Activated CD8-positive, alpha-beta memory T cell treated with anti-CD3 and anti-CD28 coated beads for 48 hours (primary cell): ENCODE measurements around the gene LCORL.
"Not testable (repeated sequence)": the region's sequence is repeated elsewhere in the genome, so short reads cannot be mapped to it uniquely, and the experiment has no call there.

Source experiments
- DNase-seq, 3 experiments: peaks; one replicate each; pipeline ENCODE4 v3.0.0-alpha.2; 2020; ENCODE audit warnings: low read depth in 2 of 3, low spot score in 2 of 3

Gene LCORL

DNA sequence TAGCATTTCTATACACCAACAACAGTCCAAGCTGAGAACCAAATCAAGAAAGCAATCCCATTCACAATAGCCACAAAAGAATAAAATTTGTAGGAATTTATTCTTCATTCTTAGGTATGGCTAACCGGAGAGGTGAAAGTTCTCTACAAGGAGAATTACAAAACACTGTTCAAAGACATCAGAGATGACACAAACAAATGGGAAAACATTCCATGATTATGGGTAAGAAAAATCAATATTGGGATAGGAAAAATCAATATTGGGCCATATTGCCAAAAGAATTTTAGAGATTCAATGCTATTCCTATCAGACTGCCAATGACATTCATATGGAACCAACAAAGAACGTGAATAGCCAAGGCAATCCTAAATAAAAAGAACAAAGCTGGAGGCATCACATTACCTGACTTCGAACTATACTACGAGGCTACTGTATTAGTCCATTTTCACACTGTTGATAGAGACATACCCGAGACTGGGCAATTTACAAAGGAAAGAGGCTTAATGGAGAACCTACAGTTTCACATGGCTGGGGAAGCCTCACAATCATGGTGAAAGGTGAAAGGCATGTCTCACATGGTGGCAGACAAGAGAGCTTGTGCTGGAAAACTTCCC is 161.7 kb downstream of the LCORL start:
- DNase-seq, result no peak

DNA sequence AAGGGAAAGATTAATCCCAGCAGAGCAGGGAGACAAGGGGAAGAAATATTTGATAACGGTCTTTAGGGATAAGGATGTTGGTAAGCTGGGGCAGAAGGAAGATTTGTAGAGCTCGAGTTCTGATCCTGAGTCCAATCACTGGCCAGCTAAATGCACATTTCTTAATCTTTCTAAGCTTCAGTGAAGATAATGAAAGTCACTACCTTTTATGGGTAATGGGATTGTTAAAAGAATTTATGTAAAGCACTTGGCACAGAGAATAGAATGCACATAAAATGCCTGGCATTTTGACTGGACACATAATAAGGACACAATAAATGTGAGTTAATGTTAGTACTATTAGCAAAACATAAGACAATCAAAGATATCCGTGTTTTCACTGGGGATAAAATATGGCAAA is 167.5 kb downstream of the LCORL start:
- DNase-seq, result no peak

GRCh38 chr4:17851959-17852358 is 169.6 kb downstream of the LCORL start:
- no peak for DNase-seq

GRCh38 chr4:17850295-17850694 is 171.3 kb downstream of the LCORL start:
- not testable (repeated sequence) for DNase-seq

DNA sequence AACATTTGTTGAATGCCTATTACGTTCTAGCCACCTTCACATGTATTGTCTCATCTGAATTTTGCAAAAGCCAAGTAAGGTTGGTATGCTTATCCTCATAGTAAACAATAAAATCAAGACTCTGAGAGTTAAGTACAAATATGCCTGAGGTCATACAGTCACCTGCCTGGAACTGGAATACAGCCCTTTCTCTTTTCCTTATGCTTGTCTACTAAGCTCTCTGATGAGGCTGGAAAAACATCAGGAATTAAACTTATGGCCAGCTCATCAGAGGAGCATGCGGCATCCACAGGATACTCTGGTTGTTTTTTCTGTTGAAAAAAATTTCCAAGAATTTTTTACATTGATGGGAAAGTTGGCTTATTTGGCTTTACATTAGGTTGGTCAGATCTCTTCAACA is 175.3 kb downstream of the LCORL start:
- DNase-seq, result no peak

DNA sequence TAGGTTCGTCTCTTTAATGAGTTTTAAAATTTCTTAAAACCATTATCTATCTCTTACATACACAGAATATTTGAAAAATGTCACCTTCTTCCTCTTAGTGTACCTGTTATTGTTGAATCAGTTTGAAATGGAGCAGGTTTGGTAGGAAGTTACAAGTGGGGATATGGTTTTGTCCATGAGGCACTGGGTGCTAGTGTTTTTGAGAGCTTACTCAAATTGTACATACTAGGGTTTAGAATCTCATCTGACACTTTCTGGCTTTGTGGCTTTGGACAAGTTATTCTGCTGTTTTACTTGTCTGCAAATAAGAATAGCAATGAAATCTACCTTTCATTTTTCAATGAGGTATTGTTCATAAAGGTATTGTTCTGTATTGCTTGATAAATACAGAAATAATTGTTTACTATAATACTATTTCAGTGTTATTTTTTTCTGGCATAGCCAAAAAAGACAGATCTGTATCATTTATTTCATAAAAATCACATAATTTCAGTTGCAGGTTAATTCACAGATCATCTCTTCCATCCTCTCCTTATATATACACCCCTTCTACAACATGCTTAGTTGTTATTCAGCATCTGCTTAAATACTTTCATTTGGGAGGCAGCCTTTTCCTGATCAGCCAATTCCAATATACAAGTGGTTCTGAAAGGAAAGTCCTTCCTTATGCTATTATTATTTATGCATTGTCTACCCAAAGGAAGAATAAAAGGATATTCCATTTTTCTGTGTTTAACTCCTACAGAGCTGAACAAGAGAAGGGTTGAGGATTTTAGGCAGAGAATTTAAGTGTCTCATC is 197.5 kb downstream of the LCORL start:
- no peak for DNase-seq

DNA sequence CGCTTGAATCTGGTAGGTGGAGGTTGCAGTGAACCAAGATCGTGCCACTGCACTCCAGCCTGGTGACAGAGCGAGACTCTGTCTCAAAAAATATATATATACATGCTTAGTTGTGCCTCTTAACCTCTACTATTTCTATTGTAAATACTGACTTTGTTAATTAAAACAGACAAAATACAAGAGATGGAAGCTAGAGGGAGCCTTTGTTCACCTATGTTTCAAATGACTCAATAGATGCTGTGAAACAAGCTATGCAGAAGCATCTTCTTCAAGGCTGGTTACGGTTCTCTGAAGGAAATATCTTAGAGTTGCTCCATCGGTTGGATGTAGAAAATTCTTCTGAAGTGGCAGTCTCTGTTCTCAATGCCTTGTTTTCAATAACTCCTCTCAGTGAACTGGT is 204.5 kb downstream of the LCORL start:
- no peak for DNase-seq

DNA sequence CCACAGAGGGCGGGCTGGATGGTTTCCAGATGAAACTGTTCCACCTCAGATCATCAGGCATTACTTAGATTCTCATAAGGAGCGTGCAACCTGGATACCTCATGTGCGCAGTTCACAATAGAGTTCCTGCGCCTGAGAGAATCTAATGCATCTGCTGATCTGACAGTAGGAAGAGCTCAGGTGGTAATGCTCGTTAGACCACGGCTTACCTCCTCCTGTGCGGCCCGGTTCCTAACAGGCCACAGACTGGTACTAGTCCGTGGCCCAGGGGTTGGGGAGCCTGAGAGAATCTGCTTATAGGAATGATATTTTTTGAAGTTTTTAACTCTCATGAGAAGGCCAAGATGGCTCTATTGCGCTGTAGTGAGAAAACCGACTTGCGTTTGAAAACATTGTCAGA is 205.4 kb downstream of the LCORL start:
- DNase-seq, result no peak

GRCh38 chr4:17814140-17814539 is 207.4 kb downstream of the LCORL start:
- no peak for DNase-seq

DNA sequence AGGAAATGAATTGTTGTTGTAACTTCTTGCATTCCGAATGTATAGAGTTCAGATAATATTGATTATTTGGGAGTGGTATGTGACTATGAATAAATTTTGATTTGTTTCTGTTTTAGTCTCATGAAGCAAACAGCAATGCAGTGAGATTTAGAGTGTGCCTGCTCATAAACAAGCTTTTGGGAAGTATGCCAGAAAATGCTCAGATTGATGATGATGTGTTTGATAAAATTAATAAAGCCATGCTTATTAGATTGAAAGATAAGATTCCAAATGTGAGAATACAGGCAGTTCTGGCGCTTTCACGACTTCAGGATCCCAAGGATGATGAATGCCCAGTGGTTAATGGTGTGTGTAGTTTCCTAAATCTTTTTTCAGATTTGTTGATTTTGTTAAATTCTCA is 208.8 kb downstream of the LCORL start:
- DNase-seq, result no peak

DNA sequence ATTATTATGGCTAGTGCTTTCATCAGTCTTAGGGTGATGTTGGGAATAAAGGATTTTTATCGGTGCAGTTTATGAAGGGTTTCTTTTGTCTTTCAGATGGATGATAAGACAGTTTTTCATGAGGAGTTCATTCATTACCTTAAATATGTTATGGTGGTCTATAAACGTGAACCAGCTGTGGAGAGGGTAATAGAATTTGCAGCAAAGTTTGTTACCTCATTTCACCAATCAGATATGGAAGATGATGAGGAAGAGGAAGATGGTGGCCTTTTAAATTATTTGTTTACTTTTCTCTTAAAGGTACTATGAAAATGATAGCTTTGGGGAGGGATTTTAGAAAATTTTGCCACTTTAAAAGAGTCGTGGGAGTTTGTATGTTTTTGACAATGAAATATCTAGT is 209.4 kb downstream of the LCORL start:
- no peak for DNase-seq

GRCh38 chr4:17811078-17811603 is 210.4 kb downstream of the LCORL start:
- DNase-seq, result no peak

GRCh38 chr4:17810260-17811077 is 211.1 kb downstream of the LCORL start, which contains the start of the genes DCAF16 and NCAPG:
Gene DCAF16 (minus strand): TSS chr4:17810757. CDS start chr4:17804141, 6,616 bp downstream.
Gene NCAPG (plus strand): TSS chr4:17810979. CDS start chr4:17811078, 99 bp downstream.
- peak; percentile 96 to 98 (median 96) for DNase-seq

- no peak for DNase-seq
Measured at GRCh38 chr4:17809667-17810066, 211.9 kb downstream of the LCORL start.

GRCh38 chr4:17807446-17807845 is 214.1 kb downstream of the LCORL start:
- no peak for DNase-seq

DNA sequence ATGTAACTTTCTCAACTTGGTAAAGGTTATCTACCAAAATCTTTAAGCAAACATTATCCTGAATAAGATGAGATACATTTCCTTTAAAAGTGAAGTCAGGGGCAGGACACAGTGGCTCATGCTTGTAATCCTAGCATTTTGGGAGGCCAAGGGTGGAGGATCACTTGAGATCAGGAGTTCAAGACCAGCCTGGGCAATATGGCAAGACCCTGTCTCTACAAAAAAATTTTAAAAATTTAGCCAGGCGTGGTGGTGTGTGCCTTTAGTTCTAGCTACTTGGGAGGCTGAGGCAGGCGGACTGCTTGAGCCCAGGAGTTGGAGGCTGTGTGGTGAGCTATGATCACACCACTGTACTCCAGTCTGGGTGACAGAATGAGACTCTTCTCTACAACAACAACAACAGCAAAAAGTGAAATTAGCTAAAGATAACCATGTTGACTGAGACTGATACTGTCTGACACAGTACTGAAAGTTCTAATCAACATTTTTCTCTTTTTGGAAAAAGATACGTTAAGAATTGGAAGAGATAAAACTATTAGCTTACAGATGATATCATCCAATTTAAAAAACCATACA is 215.9 kb downstream of the LCORL start:
- DNase-seq, result no peak

DNA sequence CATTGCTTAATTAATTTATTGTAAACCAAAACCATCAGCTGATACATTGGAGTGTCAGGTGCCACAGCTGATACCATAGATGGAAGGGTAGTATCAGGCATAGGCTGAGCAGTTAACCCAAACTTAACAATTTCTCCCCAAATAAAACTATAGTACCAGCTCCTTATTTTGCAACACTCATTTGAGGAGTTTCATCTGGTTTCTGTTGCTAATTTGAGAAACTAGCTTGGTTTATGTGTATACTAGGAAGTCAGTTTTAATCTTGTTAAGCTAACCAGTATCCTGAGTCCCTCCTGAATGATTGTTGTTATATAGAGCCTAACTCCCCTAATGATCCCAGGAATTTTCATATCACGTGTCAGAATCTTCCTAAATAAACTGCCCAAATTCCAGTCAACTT is 223.7 kb downstream of the LCORL start:
- no peak for DNase-seq

GRCh38 chr4:17794730-17795129 is 226.8 kb downstream of the LCORL start:
- DNase-seq, result no peak
